GM18873 (cell line): ENCODE results near the gene KCNT2.

Experiments used
- ATAC-seq: cut with Tn5 transposase; IDR thresholded peaks from one replicate; pipeline ENCODE4 v1.9.1; 2021; ENCODE audit warnings: mild to moderate bottlenecking, moderate library complexity, moderate number of reproducible peaks; ENCODE audit not compliant: unreplicated experiment, low FRiP score

Gene KCNT2

GRCh38 chr1:196461521-196461920 is 146.7 kb downstream of the KCNT2 start:
- ATAC-seq = no peak

- ATAC-seq = no peak
Measured at GRCh38 chr1:196459383-196459782, 148.9 kb downstream of the KCNT2 start.

GRCh38 chr1:196454792-196455191 is 153.4 kb downstream of the KCNT2 start:
- ATAC-seq = no peak

GRCh38 chr1:196451103-196451502 is 157.1 kb downstream of the KCNT2 start:
- no peak for ATAC-seq

GRCh38 chr1:196450143-196451095 is 157.8 kb downstream of the KCNT2 start:
- ATAC-seq = no peak

- ATAC-seq = no peak
Measured at GRCh38 chr1:196449460-196449859, 158.8 kb downstream of the KCNT2 start.

GRCh38 chr1:196445775-196446174 is 162.5 kb downstream of the KCNT2 start:
- no peak for ATAC-seq

- ATAC-seq = no peak
Measured at GRCh38 chr1:196444634-196445033, 163.6 kb downstream of the KCNT2 start.

- no peak for ATAC-seq
Measured at GRCh38 chr1:196442366-196442765, 165.9 kb downstream of the KCNT2 start.

GRCh38 chr1:196440711-196441110 is 167.5 kb downstream of the KCNT2 start:
- no peak for ATAC-seq

- no peak for ATAC-seq
Measured at GRCh38 chr1:196438329-196438728, 169.9 kb downstream of the KCNT2 start.

- ATAC-seq = no peak
Measured at GRCh38 chr1:196437671-196438070, 170.6 kb downstream of the KCNT2 start.

GRCh38 chr1:196433000-196433399 is 175.2 kb downstream of the KCNT2 start:
- no peak for ATAC-seq

- no peak for ATAC-seq
Measured at GRCh38 chr1:196427976-196428734, 180.1 kb downstream of the KCNT2 start.

- ATAC-seq = no peak
Measured at GRCh38 chr1:196425513-196425912, 182.7 kb downstream of the KCNT2 start.

- ATAC-seq = no peak
Measured at GRCh38 chr1:196423612-196424011, 184.6 kb downstream of the KCNT2 start.

- no peak for ATAC-seq
Measured at GRCh38 chr1:196418772-196419171, 189.5 kb downstream of the KCNT2 start.

- no peak for ATAC-seq
Measured at GRCh38 chr1:196415978-196416377, 192.3 kb downstream of the KCNT2 start.

GRCh38 chr1:196412326-196412725 is 195.9 kb downstream of the KCNT2 start:
- no peak for ATAC-seq

GRCh38 chr1:196410768-196411167 is 197.5 kb downstream of the KCNT2 start:
- no peak for ATAC-seq

- ATAC-seq = no peak
Measured at GRCh38 chr1:196409586-196409985, 198.7 kb downstream of the KCNT2 start.
